Left ventricle myocardium superior (tissue), 1 donor: Measurements from ENCODE around the gene ITGAE. TPM values are rescaled to one million over a fixed set of nuclear protein-coding genes. Genes with fewer than 3 reads are reported as not detected.
"Not testable (repeated sequence)": the region's sequence is repeated elsewhere in the genome, so short reads cannot be mapped to it uniquely, and the experiment has no call there.

Experiments used
- ATAC-seq: fragments of 200-7000 bp; cut with Tn5 transposase; one replicate; pipeline ENCODE4 v1.9.1; 2020; ENCODE audit warnings: mild to moderate bottlenecking, moderate library complexity
- DNase-seq: peaks from one replicate; pipeline ENCODE4 v3.0.0-alpha.2; 2020
- intact Hi-C: fragments of 100-400 bp; cut with micrococcal nuclease; formaldehyde crosslinking; loops from one replicate; pipeline ENCODE4 v1.11.0; 2022
- long read RNA-seq: library from polyadenylated mRNA; unstranded; transcript quantifications from one replicate; pipeline ENCODE4 v2.0.0, GENCODE V29; 2021
- total RNA-seq: library from RNA; stranded (reverse); fragmentation: NEBNext Ultra II Directional; extraction: Animal tissue kit (Norgen Biotek cat#: 25700); gene quantifications from one replicate; pipeline ENCODE4 v1.2.1, GENCODE V29; 2021
- donor health status: DM: no; HTN: yes; CAD: no; lungs with severe emphysema.

Gene ITGAE
- total RNA-seq, result 12.2 TPM
- long read RNA-seq, transcript ITGAE-207 (4 exons, 672 nt), result major isoform, 19 of 24 reads
- long read RNA-seq, partial matches to known transcripts, result 0 of 24 reads
- long read RNA-seq, other reads (novel, unspliced or antisense), result 2 of 24 reads

- no peak for ATAC-seq
- no peak for DNase-seq
- intact Hi-C loops, result no loop called here
Observed at GRCh38 chr17:3800362-3801271, at the start of gene ITGAE. ITGAE (minus strand) TSS chr17:3801188; CDS start chr17:3801144, 44 bp downstream.

- intact Hi-C loops, result no loop called here
- ATAC-seq (no peak), DNase-seq (no peak)
Observed at GRCh38 chr17:3848229-3848835, 47.3 kb upstream of the ITGAE start.

GRCh38 chr17:3847165-3847670, 46.2 kb upstream of the ITGAE start:
- ATAC-seq (no peak), DNase-seq (no peak)
- intact Hi-C loops, result no loop called here

GRCh38 chr17:3846437-3847164, 45.6 kb upstream of the ITGAE start:
- intact Hi-C loops, result no loop called here
- no peak for DNase-seq

GRCh38 chr17:3845621-3846436, 44.8 kb upstream of the ITGAE start, which contains the start of gene NCBP3:
NCBP3 (minus strand) TSS chr17:3846246; CDS start chr17:3846223, 23 bp downstream.
- intact Hi-C loops, result no loop called here

More at GRCh38 chr17:3846437-3847164, 45.6 kb upstream of the ITGAE start:
- ATAC-seq, result no peak

GRCh38 chr17:3845291-3845620, 44.3 kb upstream of the ITGAE start:
- DNase-seq (no peak), ATAC-seq (no peak)
- intact Hi-C loops, result no loop called here

More at GRCh38 chr17:3845621-3846436, 44.8 kb upstream of the ITGAE start, which contains the start of gene NCBP3:
- DNase-seq (peak; percentile 96), ATAC-seq (peak; percentile 99)

GRCh38 chr17:3844556-3844955, 43.6 kb upstream of the ITGAE start:
- intact Hi-C loops, ATAC-seq, DNase-seq: not testable (repeated sequence)

- no peak for ATAC-seq
- no peak for DNase-seq
- intact Hi-C loops, result no loop called here
Observed at GRCh38 chr17:3843935-3844516, 43.0 kb upstream of the ITGAE start.

- ATAC-seq, result no peak
- no peak for DNase-seq
- intact Hi-C loops, result no loop called here
Observed at GRCh38 chr17:3838206-3838605, 37.2 kb upstream of the ITGAE start.

- ATAC-seq (no peak), DNase-seq (no peak)
- intact Hi-C loops, result no loop called here
Observed at GRCh38 chr17:3836551-3836950, 35.6 kb upstream of the ITGAE start.

- DNase-seq, result no peak
- intact Hi-C loops, result no loop called here
- peak; percentile 84 for ATAC-seq
Observed at GRCh38 chr17:3835410-3836229, 34.6 kb upstream of the ITGAE start.

GRCh38 chr17:3834811-3835210, 33.8 kb upstream of the ITGAE start:
- DNase-seq (no peak), ATAC-seq (no peak)
- intact Hi-C loops, result no loop called here

GRCh38 chr17:3828852-3829232, 27.9 kb upstream of the ITGAE start:
- DNase-seq (no peak), ATAC-seq (peak; percentile 46)
- intact Hi-C loops, result no loop called here

- intact Hi-C loops, result no loop called here
- ATAC-seq, result peak; percentile 95
Observed at GRCh38 chr17:3828151-3828851, 27.3 kb upstream of the ITGAE start.

GRCh38 chr17:3827124-3827773, 26.3 kb upstream of the ITGAE start:
- ATAC-seq, result no peak
- intact Hi-C loops, result no loop called here
- DNase-seq, result no peak

More at GRCh38 chr17:3828151-3828851, 27.3 kb upstream of the ITGAE start:
- no peak for DNase-seq

- ATAC-seq (no peak), DNase-seq (no peak)
- intact Hi-C loops, result no loop called here
Observed at GRCh38 chr17:3826191-3826590, 25.2 kb upstream of the ITGAE start.
